Smooth muscle cell (in vitro differentiated cells): ENCODE data around the gene HNMT. TPM values are rescaled to one million over a fixed set of nuclear protein-coding genes. Genes with fewer than 3 reads are reported as not detected.

Source experiments
- DNase-seq: peaks from one replicate; lab custom pipeline; 2025; ENCODE audit not compliant: unreplicated experiment; lab: John Stamatoyannopoulos, UW
- H2AFZ ChIP-seq: fragments of 200-600 bp; sonication (generic); 2 replicates; pipeline ENCODE4 v1.6.0; 2016; ENCODE audit warnings: antibody characterized with exemption, low read depth, mild to moderate bottlenecking
- H3F3A ChIP-seq: fragments of 200-600 bp; sonication (generic); 2 replicates; pipeline ENCODE4 v1.6.0; 2017; ENCODE audit warnings: antibody characterized with exemption, low read depth
- H3K27ac ChIP-seq: fragments of 200-600 bp; sonication (generic); 2 replicates; pipeline ENCODE4 v1.5.1; 2016; ENCODE audit warnings: low read depth, mild to moderate bottlenecking
- H3K27me3 ChIP-seq: fragments of 200-600 bp; sonication (generic); 2 replicates; pipeline ENCODE4 v1.6.1; 2016; ENCODE audit warnings: low read depth, mild to moderate bottlenecking
- H3K36me3 ChIP-seq: fragments of 200-600 bp; sonication (generic); 2 replicates; pipeline ENCODE4 v1.5.1; 2016; ENCODE audit warnings: low read depth
- H3K4me1 ChIP-seq: fragments of 200-600 bp; sonication (generic); 2 replicates; pipeline ENCODE4 v1.5.1; 2016; ENCODE audit warnings: low read depth
- H3K4me2 ChIP-seq: fragments of 200-600 bp; sonication (generic); 2 replicates; pipeline ENCODE4 v1.6.0; 2016; ENCODE audit warnings: mild to moderate bottlenecking
- H3K4me3 ChIP-seq: fragments of 200-600 bp; sonication (generic); 2 replicates; pipeline ENCODE4 v1.5.1; 2016; ENCODE audit warnings: mild to moderate bottlenecking
- H3K79me2 ChIP-seq: fragments of 200-600 bp; sonication (generic); 2 replicates; pipeline ENCODE4 v1.6.0; 2016; ENCODE audit warnings: low read depth, mild to moderate bottlenecking
- H3K9ac ChIP-seq: fragments of 200-600 bp; sonication (generic); 2 replicates; pipeline ENCODE4 v1.6.0; 2016; ENCODE audit warnings: low read depth
- H3K9me3 ChIP-seq: fragments of 200-600 bp; sonication (generic); replicated peaks from 2 replicates; pipeline ENCODE4 v1.5.1; 2016; ENCODE audit warnings: low read depth
- H4K20me1 ChIP-seq: fragments of 200-600 bp; sonication (generic); 2 replicates; pipeline ENCODE4 v1.6.0; 2016; ENCODE audit warnings: low read depth
- WGBS: methylation state at CpG from one replicate; pipeline ENCODE4 v1.1.7; 2016; ENCODE audit warnings: low lambda C conversion rate; 5-methylcytosine and 5-hydroxymethylcytosine counted together
- polyA plus RNA-seq: library from polyadenylated mRNA; unstranded; fragments of >200 nt; fragmentation: Nextera tagmentation; extraction: Ambion mirVana; gene quantifications from 2 replicates; pipeline ENCODE4 v1.2.1, GENCODE V29; 2016
- total RNA-seq: library from RNA; depleted of rRNA; stranded (reverse); fragments of >200 nt; gene quantifications from 2 replicates; pipeline ENCODE4 v1.2.3, GENCODE V29; 2014
- TF ChIP-seq, protein P1 (sequence below): fragments of 200-600 bp; sonication (generic); IDR thresholded peaks from 2 replicates; pipeline ENCODE4 v1.5.1; 2017; ENCODE audit warnings: borderline replicate concordance, mild to moderate bottlenecking, antibody characterized with exemption; ENCODE audit not compliant: insufficient read depth, poor library complexity, severe bottlenecking

HNMT gene
- total and polyA plus RNA-seq, 2 experiments from 2014 or later: 3.6 to 9.6 TPM

- TF ChIP-seq, protein P1, sequence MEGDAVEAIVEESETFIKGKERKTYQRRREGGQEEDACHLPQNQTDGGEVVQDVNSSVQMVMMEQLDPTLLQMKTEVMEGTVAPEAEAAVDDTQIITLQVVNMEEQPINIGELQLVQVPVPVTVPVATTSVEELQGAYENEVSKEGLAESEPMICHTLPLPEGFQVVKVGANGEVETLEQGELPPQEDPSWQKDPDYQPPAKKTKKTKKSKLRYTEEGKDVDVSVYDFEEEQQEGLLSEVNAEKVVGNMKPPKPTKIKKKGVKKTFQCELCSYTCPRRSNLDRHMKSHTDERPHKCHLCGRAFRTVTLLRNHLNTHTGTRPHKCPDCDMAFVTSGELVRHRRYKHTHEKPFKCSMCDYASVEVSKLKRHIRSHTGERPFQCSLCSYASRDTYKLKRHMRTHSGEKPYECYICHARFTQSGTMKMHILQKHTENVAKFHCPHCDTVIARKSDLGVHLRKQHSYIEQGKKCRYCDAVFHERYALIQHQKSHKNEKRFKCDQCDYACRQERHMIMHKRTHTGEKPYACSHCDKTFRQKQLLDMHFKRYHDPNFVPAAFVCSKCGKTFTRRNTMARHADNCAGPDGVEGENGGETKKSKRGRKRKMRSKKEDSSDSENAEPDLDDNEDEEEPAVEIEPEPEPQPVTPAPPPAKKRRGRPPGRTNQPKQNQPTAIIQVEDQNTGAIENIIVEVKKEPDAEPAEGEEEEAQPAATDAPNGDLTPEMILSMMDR: no peak
- Histone ChIP-seq H3K36me3 (no peaks in the 10 kb centered on the region), H3K4me2 (no peak overlapping the region), H3K4me3 (no peak overlapping the region), H3K9me3 (no peaks in the 10 kb centered on the region), H3K4me1 (no peaks in the 10 kb centered on the region), H4K20me1 (no peaks in the 10 kb centered on the region), H3K79me2 (no peaks in the 10 kb centered on the region), H3K9ac (no peak overlapping the region), H3F3A (no peaks in the 10 kb centered on the region), H3K27me3 (no peaks in the 10 kb centered on the region), H2AFZ (no peak overlapping the region), H3K27ac (no peak overlapping the region)
- 77% methylated on average over 4 of the region's 4 CpGs for WGBS
- no peak for DNase-seq
Observed at GRCh38 chr2:138010890-138011289, 46.6 kb downstream of the HNMT start.

- no peak for DNase-seq
- no peak overlapping the region for H3K9ac ChIP-seq
- H3K4me1 ChIP-seq: no peaks in the 10 kb centered on the region
- H3K4me3 ChIP-seq: no peak overlapping the region
- H3K27ac ChIP-seq: no peak overlapping the region
- no peaks in the 10 kb centered on the region for H3K9me3 ChIP-seq
- H3K36me3 ChIP-seq: no peaks in the 10 kb centered on the region
- H2AFZ ChIP-seq: no peak overlapping the region
- H3K27me3 ChIP-seq: no peaks in the 10 kb centered on the region
- WGBS: 94% methylated on average over 3 of the region's 3 CpGs
- no peaks in the 10 kb centered on the region for H3F3A ChIP-seq
- no peaks in the 10 kb centered on the region for H4K20me1 ChIP-seq
- no peaks in the 10 kb centered on the region for H3K79me2 ChIP-seq
- H3K4me2 ChIP-seq: no peak overlapping the region
- TF ChIP-seq, protein P1: no peak
Observed at GRCh38 chr2:138012082-138012481, 47.8 kb downstream of the HNMT start.

- 96% methylated on average over 3 of the region's 3 CpGs for WGBS
- Histone ChIP-seq H4K20me1 (no peaks in the 10 kb centered on the region), H3F3A (no peaks in the 10 kb centered on the region), H3K27ac (no peak overlapping the region), H3K9me3 (no peaks in the 10 kb centered on the region), H3K4me3 (no peak overlapping the region), H3K4me2 (no peak overlapping the region), H3K4me1 (no peaks in the 10 kb centered on the region), H3K36me3 (no peaks in the 10 kb centered on the region), H3K79me2 (no peaks in the 10 kb centered on the region), H2AFZ (no peak overlapping the region), H3K27me3 (no peaks in the 10 kb centered on the region), H3K9ac (no peak overlapping the region)
- TF ChIP-seq, protein P1: no peak
- no peak for DNase-seq
Observed at GRCh38 chr2:138012968-138013367, 48.7 kb downstream of the HNMT start.

DNA sequence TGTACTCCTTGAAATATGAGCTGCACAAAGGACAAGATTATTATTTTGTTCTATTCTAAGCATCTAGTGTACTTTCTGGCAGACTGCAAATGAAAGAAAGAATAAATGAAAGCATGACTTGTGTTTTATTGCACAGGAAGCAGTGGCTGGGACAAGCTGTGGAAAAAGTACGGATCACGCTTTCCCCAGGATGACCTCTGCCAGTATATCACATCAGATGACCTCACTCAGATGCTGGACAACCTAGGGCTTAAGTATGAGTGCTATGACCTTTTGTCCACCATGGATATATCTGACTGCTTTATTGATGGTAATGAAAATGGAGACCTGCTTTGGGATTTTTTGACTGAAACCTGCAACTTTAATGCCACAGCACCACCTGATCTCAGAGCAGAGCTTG, 49.4 kb downstream of the HNMT start:
- no peaks in the 10 kb centered on the region for H3F3A ChIP-seq

More for the DNA sequence above, 49.4 kb downstream of the HNMT start:
- H3K4me3 ChIP-seq: no peak overlapping the region
- no peak for DNase-seq
- no peak overlapping the region for H3K4me2 ChIP-seq
- no peaks in the 10 kb centered on the region for H3K4me1 ChIP-seq
- WGBS: 81% methylated on average over 2 of the region's 2 CpGs
- H4K20me1 ChIP-seq: no peaks in the 10 kb centered on the region
- no peak overlapping the region for H2AFZ ChIP-seq
- no peaks in the 10 kb centered on the region for H3K79me2 ChIP-seq
- TF ChIP-seq, protein P1: no peak
- no peaks in the 10 kb centered on the region for H3K27me3 ChIP-seq
- H3K9ac ChIP-seq: no peak overlapping the region
- no peaks in the 10 kb centered on the region for H3K36me3 ChIP-seq
- no peaks in the 10 kb centered on the region for H3K9me3 ChIP-seq
- no peak overlapping the region for H3K27ac ChIP-seq
